H9 (cell line): ENCODE results near the gene ABL2. TPM values are rescaled to one million over a fixed set of nuclear protein-coding genes. Genes with fewer than 3 reads are reported as not detected.

ENCODE experiments used
- DNase-seq: peaks from one replicate; pipeline ENCODE4 v3.0.0-alpha.2; 2017
- H2AFZ ChIP-seq: one replicate; pipeline ENCODE4 v1.6.1; 2013; ENCODE audit warnings: mild to moderate bottlenecking, low read length, control low read depth, moderate library complexity
- H2AK5ac ChIP-seq: 2 replicates; pipeline ENCODE4 v1.6.1; 2013; ENCODE audit warnings: low read length, control low read depth, mixed read lengths; ENCODE audit not compliant: insufficient read length
- H2BK120ac ChIP-seq: one replicate; pipeline ENCODE4 v1.6.1; 2013; ENCODE audit warnings: low read depth, mild to moderate bottlenecking, low read length, control low read depth, inconsistent platforms; ENCODE audit not compliant: poor library complexity, severe bottlenecking
- H2BK12ac ChIP-seq: 2 replicates; pipeline ENCODE4 v1.6.1; 2013; ENCODE audit warnings: low read length, control low read depth, mixed read lengths, low read depth; ENCODE audit not compliant: insufficient read length
- H2BK15ac ChIP-seq: 2 replicates; pipeline ENCODE4 v1.6.1; 2013; ENCODE audit warnings: low read depth, low read length, control low read depth
- H2BK20ac ChIP-seq: one replicate; pipeline ENCODE4 v1.6.1; 2013; ENCODE audit warnings: low read depth, mild to moderate bottlenecking, low read length, control low read depth, inconsistent platforms; ENCODE audit not compliant: poor library complexity, severe bottlenecking
- H2BK5ac ChIP-seq: 2 replicates; pipeline ENCODE4 v1.6.1; 2013; ENCODE audit warnings: low read length, control low read depth, mixed read lengths; ENCODE audit not compliant: insufficient read length
- H3K14ac ChIP-seq: 2 replicates; pipeline ENCODE4 v1.6.1; 2013; ENCODE audit warnings: low read length, control low read depth; ENCODE audit not compliant: insufficient read depth
- H3K18ac ChIP-seq: 2 replicates; pipeline ENCODE4 v1.6.1; 2013; ENCODE audit warnings: low read depth, mild to moderate bottlenecking, mixed read lengths, low read length, control low read depth; ENCODE audit not compliant: insufficient read length
- H3K23ac ChIP-seq: 2 replicates; pipeline ENCODE4 v1.6.1; 2013; ENCODE audit warnings: low read length, control low read depth, mixed read lengths, low read depth; ENCODE audit not compliant: insufficient read length
- H3K23me2 ChIP-seq: 2 replicates; pipeline ENCODE4 v1.6.1; 2013; ENCODE audit warnings: low read depth, mild to moderate bottlenecking, mixed read lengths, low read length, control low read depth; ENCODE audit not compliant: insufficient read length, poor library complexity, severe bottlenecking
- H3K27ac ChIP-seq: 2 replicates; pipeline ENCODE4 v1.5.1; 2013; ENCODE audit warnings: low read length, control low read depth, mixed read lengths, low read depth; ENCODE audit not compliant: insufficient read length
- H3K27me3 ChIP-seq: 2 replicates; pipeline ENCODE4 v1.6.1; 2013; ENCODE audit warnings: low read length, control low read depth, inconsistent platforms; ENCODE audit not compliant: insufficient read depth
- H3K4ac ChIP-seq: 2 replicates; pipeline ENCODE4 v1.6.1; 2013; ENCODE audit warnings: low read depth, mild to moderate bottlenecking, control low read depth, inconsistent platforms, low read length, moderate library complexity
- H3K4me1 ChIP-seq: 2 replicates; pipeline ENCODE4 v1.6.1; 2013; ENCODE audit warnings: low read length, control low read depth, inconsistent platforms; ENCODE audit not compliant: insufficient read depth
- H3K4me2 ChIP-seq: 2 replicates; pipeline ENCODE4 v1.6.1; 2013; ENCODE audit warnings: low read length, control low read depth, mixed read lengths; ENCODE audit not compliant: insufficient read length, insufficient read depth
- H3K56ac ChIP-seq: 2 replicates; pipeline ENCODE4 v1.6.1; 2013; ENCODE audit warnings: low read depth, mild to moderate bottlenecking, mixed read lengths, low read length, control low read depth; ENCODE audit not compliant: insufficient read length
- H3K79me1 ChIP-seq: 2 replicates; pipeline ENCODE4 v1.6.1; 2013; ENCODE audit warnings: low read depth, mild to moderate bottlenecking, moderate library complexity, low read length, control low read depth, inconsistent platforms; ENCODE audit not compliant: insufficient read depth, poor library complexity, severe bottlenecking
- H3K79me2 ChIP-seq: 2 replicates; pipeline ENCODE4 v1.6.1; 2013; ENCODE audit warnings: low read length, control low read depth, inconsistent platforms; ENCODE audit not compliant: insufficient read depth
- H3K9ac ChIP-seq: 2 replicates; pipeline ENCODE4 v1.6.1; 2013; ENCODE audit warnings: low read length, control low read depth, mixed read lengths; ENCODE audit not compliant: insufficient read length; ENCODE audit errors: extremely low read depth
- H3K9me3 ChIP-seq: one replicate; pipeline ENCODE4 v1.6.1; 2013; ENCODE audit warnings: low read depth, low read length, inconsistent platforms; ENCODE audit not compliant: control insufficient read depth
- H3T11ph ChIP-seq: one replicate; pipeline ENCODE4 v1.6.1; 2013; ENCODE audit warnings: mild to moderate bottlenecking, low read length, control low read depth, inconsistent platforms
- H4K20me1 ChIP-seq: one replicate; pipeline ENCODE4 v1.6.1; 2013; ENCODE audit not compliant: control insufficient read depth, insufficient read length, insufficient read depth
- H4K5ac ChIP-seq: 2 replicates; pipeline ENCODE4 v1.6.1; 2013; ENCODE audit warnings: low read depth, mild to moderate bottlenecking, mixed read lengths, low read length, control low read depth; ENCODE audit not compliant: insufficient read length
- H4K8ac ChIP-seq: replicated peaks from 2 replicates; pipeline ENCODE4 v1.6.1; 2013; ENCODE audit warnings: low read length, control low read depth, mixed read lengths, low read depth; ENCODE audit not compliant: insufficient read length
- H4K91ac ChIP-seq: 2 replicates; pipeline ENCODE4 v1.6.1; 2013; ENCODE audit warnings: low read depth, mild to moderate bottlenecking, moderate library complexity, mixed read lengths, low read length, control low read depth; ENCODE audit not compliant: insufficient read length
- H3K27ac Mint-ChIP-seq, 3 experiments: 2 replicates in 2 of 3; 3 replicates in 1 of 3; pipeline ENCODE4 v1.8.0; 2020 to 2021; ENCODE audit warnings: mixed read lengths in 3 of 3, mild to moderate bottlenecking in 1 of 3, moderate library complexity in 1 of 3
- H3K27me3 Mint-ChIP-seq: 2 replicates; pipeline ENCODE4 v1.8.0; 2021; ENCODE audit warnings: low read depth, mild to moderate bottlenecking, moderate library complexity, mixed read lengths
- H3K36me3 Mint-ChIP-seq, 3 experiments: 2 replicates in 2 of 3; 3 replicates in 1 of 3; pipeline ENCODE4 v1.8.0; 2020 to 2021; ENCODE audit warnings: low read depth in 3 of 3, mixed read lengths in 3 of 3; ENCODE audit not compliant: insufficient read depth in 1 of 3
- H3K4me1 Mint-ChIP-seq, 2 experiments: 2 replicates each; pipeline ENCODE4 v1.8.0; 2020; ENCODE audit warnings: mixed read lengths in 2 of 2
- H3K4me3 Mint-ChIP-seq, 2 experiments: 2 replicates in 1 of 2; 3 replicates in 1 of 2; pipeline ENCODE4 v1.8.0; 2020 to 2021; ENCODE audit warnings: mild to moderate bottlenecking in 2 of 2, mixed read lengths in 2 of 2, moderate library complexity in 1 of 2
- H3K9me3 Mint-ChIP-seq, 2 experiments: 2 replicates in 1 of 2; 3 replicates in 1 of 2; pipeline ENCODE4 v1.8.0; 2020; ENCODE audit warnings: mild to moderate bottlenecking in 2 of 2, mixed read lengths in 2 of 2, moderate library complexity in 1 of 2
- WGBS: extraction: QIAGEN DNeasy Blood & Tissue Kit; methylation state at CpG from one replicate; pipeline ENCODE4 v1.1.7; 2013; ENCODE audit warnings: missing lambda C conversion rate, low lambda C conversion rate, mixed read lengths; ENCODE audit not compliant: insufficient read length; ENCODE audit errors: extremely low coverage; 5-methylcytosine and 5-hydroxymethylcytosine counted together
- total RNA-seq: library from RNA; stranded (reverse); gene quantifications from 2 replicates; pipeline ENCODE4 v1.2.1, GENCODE V29; 2021
- TF ChIP-seq, protein P1 (sequence below): fragments of 200-600 bp; sonication (generic); conservative IDR thresholded peaks from 3 replicates; pipeline ENCODE4 v1.8.0; 2021; ENCODE audit warnings: antibody characterized with exemption, mild to moderate bottlenecking

Gene ABL2
- total RNA-seq, 1 experiment from 2014 or later: 21.2 TPM

DNA sequence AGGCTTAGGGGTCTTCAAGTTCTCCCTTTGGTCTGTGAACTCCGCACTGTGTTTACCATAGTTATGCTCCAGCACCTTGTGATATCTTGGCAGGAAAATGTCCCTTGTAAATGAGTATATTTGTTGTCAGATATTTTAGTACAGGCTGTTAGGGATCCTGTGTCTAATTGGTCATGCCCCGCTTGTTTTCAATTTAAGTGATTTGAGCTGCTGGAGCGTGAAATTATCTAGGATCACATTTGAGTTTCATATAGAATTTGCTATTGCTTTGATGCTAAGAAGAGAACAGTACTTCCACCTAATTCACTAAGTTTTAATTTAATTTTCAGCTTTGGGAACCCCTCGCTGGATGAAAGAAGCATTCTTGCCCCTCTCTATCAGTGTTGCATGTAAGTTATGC, 163.0 kb downstream of the ABL2 start:
- H3K23ac ChIP-seq: no peak overlapping the region
- H3K36me3 Mint-ChIP-seq: peaks cover 0 to 38% (median 25%) of the 10 kb centered on the region in 3 experiments; a peak in 6 of 7 replicates
- H3K56ac ChIP-seq: no peak overlapping the region
- no peak overlapping the region for H2BK15ac ChIP-seq
- TF ChIP-seq, protein P1, sequence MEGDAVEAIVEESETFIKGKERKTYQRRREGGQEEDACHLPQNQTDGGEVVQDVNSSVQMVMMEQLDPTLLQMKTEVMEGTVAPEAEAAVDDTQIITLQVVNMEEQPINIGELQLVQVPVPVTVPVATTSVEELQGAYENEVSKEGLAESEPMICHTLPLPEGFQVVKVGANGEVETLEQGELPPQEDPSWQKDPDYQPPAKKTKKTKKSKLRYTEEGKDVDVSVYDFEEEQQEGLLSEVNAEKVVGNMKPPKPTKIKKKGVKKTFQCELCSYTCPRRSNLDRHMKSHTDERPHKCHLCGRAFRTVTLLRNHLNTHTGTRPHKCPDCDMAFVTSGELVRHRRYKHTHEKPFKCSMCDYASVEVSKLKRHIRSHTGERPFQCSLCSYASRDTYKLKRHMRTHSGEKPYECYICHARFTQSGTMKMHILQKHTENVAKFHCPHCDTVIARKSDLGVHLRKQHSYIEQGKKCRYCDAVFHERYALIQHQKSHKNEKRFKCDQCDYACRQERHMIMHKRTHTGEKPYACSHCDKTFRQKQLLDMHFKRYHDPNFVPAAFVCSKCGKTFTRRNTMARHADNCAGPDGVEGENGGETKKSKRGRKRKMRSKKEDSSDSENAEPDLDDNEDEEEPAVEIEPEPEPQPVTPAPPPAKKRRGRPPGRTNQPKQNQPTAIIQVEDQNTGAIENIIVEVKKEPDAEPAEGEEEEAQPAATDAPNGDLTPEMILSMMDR: no peak
- H3K4me3 Mint-ChIP-seq: no peak overlapping the region
- H4K20me1 ChIP-seq: no peaks in the 10 kb centered on the region
- no CpG with 5 or more reads among the region's 4 CpGs for WGBS
- no peak overlapping the region for H2BK5ac ChIP-seq
- no peak overlapping the region for H3K4ac ChIP-seq
- H3K9me3 ChIP-seq: no peaks in the 10 kb centered on the region
- no peaks in the 10 kb centered on the region for H3K9me3 Mint-ChIP-seq
- no peak overlapping the region for H2AFZ ChIP-seq
- no peak for DNase-seq
- no peaks in the 10 kb centered on the region for H3K27me3 ChIP-seq
- no peak overlapping the region for H3K9ac ChIP-seq
- no peaks in the 10 kb centered on the region for H3K79me2 ChIP-seq
- H2BK120ac ChIP-seq: no peak overlapping the region
- no peak overlapping the region for H3K18ac ChIP-seq
- no peaks in the 10 kb centered on the region for H3K23me2 ChIP-seq
- H4K8ac ChIP-seq: no peak overlapping the region
- no peak overlapping the region for H4K91ac ChIP-seq
- H3K27ac ChIP-seq: no peak overlapping the region
- H3K4me1 Mint-ChIP-seq: no peaks in the 10 kb centered on the region
- H3K27me3 Mint-ChIP-seq: no peaks in the 10 kb centered on the region
- no peak overlapping the region for H3T11ph ChIP-seq
- no peak overlapping the region for H4K5ac ChIP-seq
- no peak overlapping the region for H3K4me2 ChIP-seq
- H3K79me1 ChIP-seq: no peaks in the 10 kb centered on the region
- no peak overlapping the region for H3K27ac Mint-ChIP-seq
- no peaks in the 10 kb centered on the region for H3K4me1 ChIP-seq
- H2BK20ac ChIP-seq: no peak overlapping the region
- H3K14ac ChIP-seq: no peak overlapping the region
- no peak overlapping the region for H2AK5ac ChIP-seq
- H2BK12ac ChIP-seq: no peak overlapping the region
